Esophagus (tissue), 2 donors: ENCODE results near the gene EAPP. TPM values are rescaled to one million over a fixed set of nuclear protein-coding genes. Genes with fewer than 3 reads are reported as not detected.
A peak's percentile ranks its signal among the peaks of the same experiment; 100 is the strongest.
"Not testable (repeated sequence)": the region's sequence is repeated elsewhere in the genome, so short reads cannot be mapped to it uniquely, and the experiment has no call there.

ENCODE experiments used
- H3K27ac ChIP-seq, 2 donors: one replicate each; pipeline ENCODE4 v1.5.1; 2013; ENCODE audit warnings: low read depth in 2 of 2, mild to moderate bottlenecking in 2 of 2, inconsistent platforms in 1 of 2, low read length in 1 of 2, moderate library complexity in 1 of 2
- H3K27me3 ChIP-seq, 2 donors: one replicate each; pipeline ENCODE4 v1.6.1; 2013; ENCODE audit warnings: low read length in 2 of 2, control low read depth in 1 of 2, mild to moderate bottlenecking in 1 of 2; ENCODE audit not compliant: insufficient read depth in 2 of 2, control insufficient read depth in 1 of 2
- H3K36me3 ChIP-seq, 2 donors: one replicate each; pipeline ENCODE4 v1.6.1; 2013; ENCODE audit warnings: low read length in 1 of 2; ENCODE audit not compliant: control insufficient read depth in 2 of 2, insufficient read depth in 2 of 2
- H3K4me1 ChIP-seq, 2 donors: one replicate each; pipeline ENCODE4 v1.6.1; 2013; ENCODE audit warnings: low read length in 1 of 2; ENCODE audit not compliant: control insufficient read depth in 2 of 2, insufficient read depth in 2 of 2
- H3K4me3 ChIP-seq, 2 donors: one replicate each; pipeline ENCODE4 v1.5.1; 2013; ENCODE audit warnings: low read length in 2 of 2, mild to moderate bottlenecking in 2 of 2, low read depth in 1 of 2, moderate library complexity in 1 of 2
- H3K9me3 ChIP-seq, 2 donors: one replicate each; pipeline ENCODE4 v1.6.1; 2013; ENCODE audit warnings: mild to moderate bottlenecking in 2 of 2, low read depth in 1 of 2, low read length in 1 of 2, moderate library complexity in 1 of 2; ENCODE audit not compliant: control insufficient read depth in 2 of 2, insufficient read depth in 1 of 2
- WGBS, 2 donors: extraction: QIAGEN DNeasy Blood & Tissue Kit; methylation state at CpG; one replicate each; pipeline ENCODE4 v1.1.7; 2013; 5-methylcytosine and 5-hydroxymethylcytosine counted together
- polyA plus RNA-seq, 2 donors: library from polyadenylated mRNA; stranded (reverse); fragments of 200-250 nt; gene quantifications; one replicate each; pipeline ENCODE4 v1.2.3, GENCODE V29; 2013
- donor health status: healthy with polysubstance abuse.
- donor health status: Bipolar disorder and iron deficiency.

The EAPP gene
- polyA plus RNA-seq, 2 donors: 18.8 to 27.9 TPM

- H3K4me1 ChIP-seq, H3K9me3 ChIP-seq, H3K36me3 ChIP-seq, H3K27ac ChIP-seq, H3K27me3 ChIP-seq, H3K4me3 ChIP-seq: not testable (repeated sequence)
- no CpG with 5 or more reads among the region's 35 CpGs for WGBS, 2 donors
Measured at GRCh38 chr14:34556498-34556829, 17.0 kb upstream of the EAPP start.

- not testable (repeated sequence) for H3K9me3 ChIP-seq, H3K4me1 ChIP-seq, H3K27ac ChIP-seq, H3K27me3 ChIP-seq, H3K36me3 ChIP-seq, H3K4me3 ChIP-seq
- WGBS, 2 donors: no CpG with 5 or more reads among the region's 49 CpGs
Measured at GRCh38 chr14:34555583-34556497, 16.3 kb upstream of the EAPP start.

- Histone ChIP-seq H3K27ac (peak overlapping the region; percentile 18 to 71), H3K9me3 (no peaks in the 10 kb centered on the region), H3K27me3 (no peaks in the 10 kb centered on the region), H3K4me3 (no peak overlapping the region), H3K36me3 (no peaks in the 10 kb centered on the region), H3K4me1 (no peaks in the 10 kb centered on the region)
- WGBS, 2 donors: 39 to 48% methylated on average over 9 of the region's 9 CpGs
Measured at GRCh38 chr14:34554540-34555250, 15.2 kb upstream of the EAPP start.

- H3K27me3 ChIP-seq, H3K27ac ChIP-seq, H3K9me3 ChIP-seq, H3K4me1 ChIP-seq, H3K36me3 ChIP-seq, H3K4me3 ChIP-seq: not testable (repeated sequence)
- WGBS, 2 donors: 89 to 92% methylated on average over 19 of the region's 19 CpGs
Measured at GRCh38 chr14:34549276-34549966, 9.9 kb upstream of the EAPP start.

GRCh38 chr14:34548472-34548981 is 9.0 kb upstream of the EAPP start:
- Histone ChIP-seq H3K27ac (no peak overlapping the region), H3K4me3 (no peak overlapping the region), H3K36me3 (no peaks in the 10 kb centered on the region), H3K9me3 (no peaks in the 10 kb centered on the region), H3K27me3 (no peaks in the 10 kb centered on the region), H3K4me1 (no peaks in the 10 kb centered on the region)
- 82 to 89% methylated on average over 14 of the region's 14 CpGs for WGBS, 2 donors

- not testable (repeated sequence) for H3K36me3 ChIP-seq, H3K4me1 ChIP-seq, H3K4me3 ChIP-seq, H3K27me3 ChIP-seq, H3K9me3 ChIP-seq, H3K27ac ChIP-seq
- no CpG with 5 or more reads among the region's 16 CpGs for WGBS, 2 donors
Measured at GRCh38 chr14:34547136-34547520, 7.6 kb upstream of the EAPP start.

- not testable (repeated sequence) for H3K27me3 ChIP-seq, H3K27ac ChIP-seq, H3K4me3 ChIP-seq, H3K36me3 ChIP-seq, H3K4me1 ChIP-seq, H3K9me3 ChIP-seq
- WGBS, 2 donors: no CpG with 5 or more reads among the region's 68 CpGs
Measured at GRCh38 chr14:34546272-34547135, 7.0 kb upstream of the EAPP start.

GRCh38 chr14:34540181-34541059 is 919 bp upstream of the EAPP start:
- WGBS, 2 donors: 87 to 88% methylated on average over 13 of the region's 19 CpGs
- H3K9me3 ChIP-seq, H3K4me1 ChIP-seq, H3K27me3 ChIP-seq, H3K36me3 ChIP-seq: not testable (repeated sequence)
- H3K27ac ChIP-seq: peak overlapping the region in 1 of 2 donors; percentile 62
- peak overlapping the region in 1 of 2 donors; percentile 94 for H3K4me3 ChIP-seq
